Body of pancreas (tissue), 4 donors: ENCODE results near the gene TTYH2.

Experiments
- CTCF ChIP-seq, 7 experiments: fragments of 450-650 bp in 4 of 7; fragments of 200-600 bp in 3 of 7; sonication (generic) in 3 of 7; IDR thresholded peaks; one replicate each; pipeline ENCODE4 v1.5.1; 2016 to 2019; ENCODE audit warnings: antibody characterized with exemption in 7 of 7
- POLR2A ChIP-seq, 3 donors: fragments of 450-650 bp; IDR thresholded peaks; one replicate each; pipeline ENCODE4 v1.6.1; 2016; ENCODE audit warnings: antibody characterized with exemption in 3 of 3, mild to moderate bottlenecking in 2 of 3

GRCh38 chr17:74251051-74251450 is 37.7 kb downstream of the TTYH2 start:
- no peak for TF ChIP-seq CTCF (IDR thresholded peaks at IDR 0.05)
- no peak for TF ChIP-seq POLR2A (IDR thresholded peaks at IDR 0.05)
